Panc1 (cell line): ENCODE measurements around the gene MLLT10.

Experiments
- POLR2AphosphoS5 ChIP-seq: IDR thresholded peaks from 2 replicates; pipeline ENCODE4 v1.6.1; 2012; ENCODE audit warnings: mild to moderate bottlenecking, low read depth, low read length, moderate library complexity
- SIN3A ChIP-seq: IDR thresholded peaks from 2 replicates; pipeline ENCODE4 v1.6.1; 2012; ENCODE audit warnings: low read depth, mild to moderate bottlenecking, low read length, moderate library complexity, borderline replicate concordance; ENCODE audit not compliant: insufficient read depth
- TF ChIP-seq, protein P1 (sequence below): fragments of 450-650 bp; IDR thresholded peaks from 2 replicates; pipeline ENCODE4 v1.5.1; 2017; ENCODE audit warnings: mild to moderate bottlenecking

DNA sequence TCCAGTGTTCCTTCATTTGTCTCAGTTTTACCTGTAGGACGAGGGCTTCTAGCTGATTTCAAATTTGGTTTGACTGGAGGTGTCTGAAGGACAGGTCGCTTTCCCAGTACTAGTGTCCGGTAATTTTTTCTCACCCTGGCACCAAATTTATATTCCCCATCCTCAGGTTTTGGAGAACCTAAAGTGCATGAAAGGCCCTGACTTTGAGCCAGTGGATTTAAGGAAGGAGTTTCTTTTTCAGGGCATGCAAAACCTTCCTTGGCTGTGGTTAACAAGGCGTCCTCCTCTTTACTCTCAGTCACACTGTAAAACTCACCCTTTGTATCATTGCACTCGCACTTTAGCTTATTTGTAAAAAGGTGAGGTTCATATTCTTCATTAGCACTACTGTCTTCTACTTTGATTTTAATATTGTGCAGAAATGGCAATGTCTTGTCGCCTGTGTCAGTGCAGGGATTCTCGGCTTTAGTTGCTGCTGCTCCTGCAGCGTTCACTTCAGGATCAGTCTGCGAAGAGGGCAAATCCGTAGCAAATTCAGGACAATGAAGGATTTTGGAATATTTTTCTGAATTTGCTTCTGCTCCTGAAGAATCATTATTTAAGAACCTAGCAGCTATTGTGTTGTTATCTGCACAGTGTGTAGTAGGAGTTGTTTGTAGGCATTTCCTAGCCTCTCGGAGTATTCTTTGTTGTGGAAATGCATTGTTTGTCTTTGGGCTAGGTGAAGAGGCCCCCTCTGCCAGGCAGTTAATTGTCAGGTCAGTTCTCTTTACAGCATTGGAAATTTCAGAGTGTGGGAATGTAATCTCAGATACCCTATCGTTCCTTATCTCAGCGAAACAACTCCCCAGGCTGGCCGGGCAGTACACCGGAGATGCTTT lies 18.4 kb upstream of the MLLT10 start:
- TF ChIP-seq, protein P1, sequence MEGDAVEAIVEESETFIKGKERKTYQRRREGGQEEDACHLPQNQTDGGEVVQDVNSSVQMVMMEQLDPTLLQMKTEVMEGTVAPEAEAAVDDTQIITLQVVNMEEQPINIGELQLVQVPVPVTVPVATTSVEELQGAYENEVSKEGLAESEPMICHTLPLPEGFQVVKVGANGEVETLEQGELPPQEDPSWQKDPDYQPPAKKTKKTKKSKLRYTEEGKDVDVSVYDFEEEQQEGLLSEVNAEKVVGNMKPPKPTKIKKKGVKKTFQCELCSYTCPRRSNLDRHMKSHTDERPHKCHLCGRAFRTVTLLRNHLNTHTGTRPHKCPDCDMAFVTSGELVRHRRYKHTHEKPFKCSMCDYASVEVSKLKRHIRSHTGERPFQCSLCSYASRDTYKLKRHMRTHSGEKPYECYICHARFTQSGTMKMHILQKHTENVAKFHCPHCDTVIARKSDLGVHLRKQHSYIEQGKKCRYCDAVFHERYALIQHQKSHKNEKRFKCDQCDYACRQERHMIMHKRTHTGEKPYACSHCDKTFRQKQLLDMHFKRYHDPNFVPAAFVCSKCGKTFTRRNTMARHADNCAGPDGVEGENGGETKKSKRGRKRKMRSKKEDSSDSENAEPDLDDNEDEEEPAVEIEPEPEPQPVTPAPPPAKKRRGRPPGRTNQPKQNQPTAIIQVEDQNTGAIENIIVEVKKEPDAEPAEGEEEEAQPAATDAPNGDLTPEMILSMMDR, result no peak
- TF ChIP-seq POLR2AphosphoS5, result no peak
- TF ChIP-seq SIN3A, result 0 out of 2 replicates have a peak, but pooled peaks have one; percentile 7
